Myometrial cell (primary cell): Measurements from ENCODE around the gene ZNF791. TPM values are rescaled to one million over a fixed set of nuclear protein-coding genes. Genes with fewer than 3 reads are reported as not detected.

ENCODE experiments used
- total RNA-seq: library from RNA; depleted of rRNA; stranded (reverse); fragments of >200 nt; gene quantifications from 2 replicates; pipeline ENCODE4 v1.2.3, GENCODE V29; 2015

Gene ZNF791
- total RNA-seq = 5.2 and 9.7 TPM in 2 replicates

DNA sequence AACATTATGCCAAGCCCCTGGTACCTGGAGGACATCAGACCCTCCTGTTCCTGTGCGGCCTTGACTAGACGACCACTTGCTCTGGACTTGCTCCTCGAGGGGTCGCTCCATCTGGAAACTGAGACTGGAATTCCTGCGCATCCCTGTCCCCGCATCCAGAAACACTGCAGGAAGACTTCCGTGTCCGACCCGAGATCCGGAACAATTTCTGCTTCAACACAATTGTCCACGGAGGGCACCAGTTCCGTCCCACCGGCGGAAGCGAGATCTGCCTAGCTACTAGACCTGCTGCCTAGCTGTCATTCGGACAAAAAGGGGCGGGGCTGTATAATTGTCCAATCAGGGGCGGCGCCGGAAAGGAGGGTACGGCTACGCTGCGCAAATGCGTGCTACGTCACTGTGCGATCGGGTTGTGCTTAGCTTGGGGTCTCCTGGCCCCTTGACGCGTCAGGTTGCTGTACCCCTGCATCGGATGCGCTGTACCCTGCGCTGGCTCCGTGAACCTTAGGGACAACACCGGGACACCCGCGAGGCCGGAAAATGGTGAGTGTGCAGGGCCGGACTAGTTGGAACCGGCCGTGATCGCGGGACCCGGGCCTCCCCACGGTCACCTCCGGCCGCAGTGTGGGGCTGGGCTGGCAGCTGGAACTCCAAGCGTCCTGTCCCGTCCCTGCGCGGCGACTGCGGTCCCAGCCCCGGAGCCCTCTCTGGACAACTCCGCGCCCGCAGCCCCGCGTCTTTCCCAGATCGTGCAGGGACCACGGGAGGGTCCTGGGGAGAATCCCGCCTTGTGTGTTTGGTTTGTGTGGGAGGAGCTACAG lies at the start of gene ZNF791, which contains the start of gene ZNF490:
Gene ZNF791 (plus strand): TSS at position 381 of the 821 bp plus-strand sequence. CDS start 160 bp downstream, at position 541.
Gene ZNF490 (minus strand): TSS at position 274 of the 821 bp plus-strand sequence. CDS start 133 bp downstream, at position 141.

DNA sequence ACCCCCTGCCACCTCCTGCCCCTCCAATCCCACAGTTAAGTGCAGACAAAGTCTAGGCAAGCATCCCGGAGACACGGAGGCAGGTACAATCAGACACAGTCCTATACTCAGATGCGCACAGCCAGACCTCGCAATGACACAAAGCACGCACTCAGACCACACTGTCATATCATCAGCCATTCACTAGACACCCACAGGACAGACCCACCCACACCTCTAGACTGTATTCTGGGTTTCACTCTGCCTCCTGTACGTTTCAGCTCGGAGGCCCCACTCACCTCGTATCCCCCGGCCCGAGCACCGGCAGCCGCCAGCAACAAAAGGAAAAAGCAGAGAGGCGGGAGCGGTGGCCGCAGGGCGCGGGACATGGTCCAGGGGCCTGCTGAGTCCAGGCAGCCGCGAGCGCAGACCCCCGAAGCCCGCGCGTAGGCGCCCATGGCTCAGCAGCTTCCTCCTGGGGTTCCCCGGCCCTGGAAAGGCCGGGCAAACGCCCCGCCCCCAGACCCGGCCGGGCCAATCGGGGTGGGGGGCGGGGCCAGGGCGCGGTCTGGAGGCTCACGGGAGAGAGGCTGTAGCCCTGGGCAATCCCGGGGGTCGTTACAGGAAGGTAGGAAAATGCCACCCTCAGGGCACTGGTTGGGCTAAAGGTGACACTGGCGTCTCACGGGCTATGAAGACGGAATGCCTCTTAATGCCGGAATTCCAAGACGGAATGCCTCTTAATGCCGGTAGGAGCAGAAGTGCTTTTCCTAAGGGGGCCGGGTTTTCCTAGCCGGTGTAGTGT lies 55.7 kb downstream of the ZNF791 start, which contains the start of the genes MAN2B1 and WDR83:
Gene MAN2B1 (minus strand): TSS at position 478 of the 784 bp plus-strand sequence. CDS start 41 bp downstream, at position 437.
Gene WDR83 (plus strand): TSS at position 543 of the 784 bp plus-strand sequence. CDS start 2,984 bp downstream, outside the sequence.

DNA sequence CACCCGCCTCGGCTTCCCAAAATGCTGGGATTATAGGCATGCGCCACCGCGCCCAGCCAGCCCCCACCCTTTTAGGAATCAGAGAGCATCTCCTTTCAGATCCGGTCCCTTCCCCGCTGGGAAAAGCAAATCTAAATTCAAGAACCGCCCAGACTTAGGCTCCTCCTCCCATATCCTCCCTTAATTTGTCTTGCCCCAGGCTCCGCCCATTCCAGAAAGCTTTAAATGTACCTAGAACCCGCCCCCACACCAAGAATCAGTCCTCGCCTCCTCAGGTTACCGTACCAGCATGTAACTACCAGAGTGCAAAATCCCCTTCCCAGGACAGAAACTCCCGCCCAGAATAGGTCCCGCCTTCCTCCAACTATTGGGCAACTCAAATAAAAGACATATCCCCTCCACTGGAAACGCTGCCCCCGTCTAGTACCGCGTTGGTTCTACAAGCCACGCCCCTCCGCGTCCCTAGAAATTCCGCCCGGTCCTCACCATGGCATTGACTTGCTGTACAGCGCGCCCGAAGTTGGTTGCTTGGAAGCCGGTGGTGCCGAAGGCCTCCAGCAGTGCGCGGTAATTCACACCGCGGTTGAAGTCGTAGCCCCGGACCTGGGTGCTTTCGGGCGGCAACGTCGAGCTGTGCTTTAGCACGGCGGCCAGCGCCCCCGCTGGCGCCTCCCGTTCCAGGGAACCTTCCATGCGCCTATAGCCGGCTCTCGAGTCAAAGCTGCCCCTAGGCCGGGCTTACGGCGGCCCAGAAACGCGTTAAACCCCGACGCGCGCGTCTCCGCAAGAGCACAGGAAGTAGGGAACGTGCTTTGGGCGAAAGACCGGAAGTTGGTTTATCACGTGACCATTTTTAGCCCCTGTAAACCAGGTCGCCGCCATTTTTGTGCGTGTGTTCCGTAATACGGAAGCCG lies 70.6 kb downstream of the ZNF791 start, which contains the start of gene DHPS:
Gene DHPS (minus strand): TSS at position 807 of the 914 bp plus-strand sequence. CDS start 114 bp downstream, at position 693.

Other genes starting within 250 kb of the ZNF791 start
- 0.53 and 0.86 TPM in 2 replicates for gene ZNF442, start 245.2 kb upstream of the ZNF791 start, total RNA-seq
- 0.71 and 1.2 TPM in 2 replicates for gene ZNF799, start 209.6 kb upstream of the ZNF791 start, total RNA-seq
- under 0.01 and 0.35 TPM in 2 replicates for gene ZNF443, start 169.9 kb upstream of the ZNF791 start, total RNA-seq
- gene ZNF709, start 126.1 kb upstream of the ZNF791 start, total RNA-seq = 0.71 and 1.7 TPM in 2 replicates
- gene ZNF564, start 59.4 kb upstream of the ZNF791 start, total RNA-seq = 2.3 and 3.5 TPM in 2 replicates
- 2.3 and 6.4 TPM in 2 replicates for gene ZNF490, start 107 bp upstream of the ZNF791 start, total RNA-seq
- gene MAN2B1, start 55.8 kb downstream of the ZNF791 start, total RNA-seq = 56.2 and 63.1 TPM in 2 replicates
- 5.3 and 15.0 TPM in 2 replicates for gene WDR83, start 55.9 kb downstream of the ZNF791 start, total RNA-seq
- 65.9 and 89.4 TPM in 2 replicates for gene DHPS, start 71.0 kb downstream of the ZNF791 start, total RNA-seq
- gene GNG14, start 77.1 kb downstream of the ZNF791 start, total RNA-seq = not detected in 2 replicates
- gene FBXW9, start 85.7 kb downstream of the ZNF791 start, total RNA-seq = 14.7 and 16.5 TPM in 2 replicates
- 14.7 and 26.2 TPM in 2 replicates for gene TNPO2, start 113.0 kb downstream of the ZNF791 start, total RNA-seq
- 283 and 329 TPM in 2 replicates for gene TRIR, start 123.8 kb downstream of the ZNF791 start, total RNA-seq
- 142 and 166 TPM in 2 replicates for gene GET3, start 126.6 kb downstream of the ZNF791 start, total RNA-seq
- gene BEST2, start 140.9 kb downstream of the ZNF791 start, total RNA-seq = not detected in 2 replicates
- 5.8 and 11.9 TPM in 2 replicates for gene HOOK2, start 164.6 kb downstream of the ZNF791 start, total RNA-seq
- 102 and 121 TPM in 2 replicates for gene JUNB, start 180.6 kb downstream of the ZNF791 start, total RNA-seq
- gene PRDX2, start 190.9 kb downstream of the ZNF791 start, total RNA-seq = 379 and 428 TPM in 2 replicates
- not detected in 2 replicates for gene THSD8, start 191.1 kb downstream of the ZNF791 start, total RNA-seq
- 34.2 and 53.0 TPM in 2 replicates for gene RNASEH2A, start 195.7 kb downstream of the ZNF791 start, total RNA-seq
- gene RTBDN, start 223.7 kb downstream of the ZNF791 start, total RNA-seq = not detected in 2 replicates
- gene MAST1, start 227.6 kb downstream of the ZNF791 start, total RNA-seq = 1.2 and 1.4 TPM in 2 replicates